Activated CD4-positive, alpha-beta memory T cell treated with anti-CD3 and anti-CD28 coated beads for 36 hours (primary cell): ENCODE measurements around the gene RBM18. TPM values are rescaled to one million over a fixed set of nuclear protein-coding genes. Genes with fewer than 3 reads are reported as not detected.

ENCODE experiments used
- CTCF ChIA-PET: fragments of 350-600 bp; sonication (Branson Sonifier 250); formaldehyde crosslinking; loops from one replicate; lab custom pipeline; 2021; ENCODE audit warnings: antibody characterized with exemption, inconsistent platforms; lab: Charles Lee
- POLR2A ChIA-PET: fragments of 350-600 bp; sonication (Branson Sonifier 250); formaldehyde crosslinking; loops from one replicate; lab custom pipeline; 2021; ENCODE audit warnings: antibody characterized with exemption; lab: Charles Lee
- DNase-seq: peaks from one replicate; pipeline ENCODE4 v3.0.0-alpha.2; 2020
- H3K27ac Mint-ChIP-seq: one replicate; pipeline ENCODE4 v1.8.0; 2021; ENCODE audit warnings: mixed read lengths
- H3K27me3 Mint-ChIP-seq: one replicate; pipeline ENCODE4 v1.8.0; 2021; ENCODE audit warnings: mixed read lengths
- H3K36me3 Mint-ChIP-seq: one replicate; pipeline ENCODE4 v1.8.0; 2021; ENCODE audit warnings: mixed read lengths
- H3K4me1 Mint-ChIP-seq: one replicate; pipeline ENCODE4 v1.8.0; 2021; ENCODE audit warnings: low read depth, mixed read lengths
- H3K4me3 Mint-ChIP-seq: one replicate; pipeline ENCODE4 v1.8.0; 2021; ENCODE audit warnings: mild to moderate bottlenecking, mixed read lengths
- H3K9me3 Mint-ChIP-seq: one replicate; pipeline ENCODE4 v1.8.0; 2021; ENCODE audit warnings: mixed read lengths
- intact Hi-C: fragments of 100-400 bp; cut with micrococcal nuclease; formaldehyde crosslinking; loops from one replicate; pipeline ENCODE4 v1.15.1; 2023
- total RNA-seq, 2 experiments: library from RNA; stranded (reverse); gene quantifications; one replicate each; pipeline ENCODE4 v1.2.3, GENCODE V29; 2021

Gene RBM18
- total RNA-seq, 2 experiments from 2014 or later, result 25.1 to 25.9 TPM

- H3K4me1 Mint-ChIP-seq, result peaks cover 3% of the 10 kb centered on the region
- CTCF ChIA-PET, result interaction anchor here (1.3 kb wide), 1 partner anchor 130 kb away, joined by 4 read pairs; no protein-coding TSS in a partner anchor
- no peaks in the 10 kb centered on the region for H3K9me3 Mint-ChIP-seq
- no peak for DNase-seq
- POLR2A ChIA-PET, result no interaction called here
- no peak overlapping the region for H3K27ac Mint-ChIP-seq
- H3K4me3 Mint-ChIP-seq, result no peak overlapping the region
- peaks cover 35% of the 10 kb centered on the region for H3K36me3 Mint-ChIP-seq
- intact Hi-C loops, result no loop called here
- no peaks in the 10 kb centered on the region for H3K27me3 Mint-ChIP-seq
These were observed 9.9 kb downstream of the RBM18 start for GRCh38 chr9:122254761-122255160.

DNA sequence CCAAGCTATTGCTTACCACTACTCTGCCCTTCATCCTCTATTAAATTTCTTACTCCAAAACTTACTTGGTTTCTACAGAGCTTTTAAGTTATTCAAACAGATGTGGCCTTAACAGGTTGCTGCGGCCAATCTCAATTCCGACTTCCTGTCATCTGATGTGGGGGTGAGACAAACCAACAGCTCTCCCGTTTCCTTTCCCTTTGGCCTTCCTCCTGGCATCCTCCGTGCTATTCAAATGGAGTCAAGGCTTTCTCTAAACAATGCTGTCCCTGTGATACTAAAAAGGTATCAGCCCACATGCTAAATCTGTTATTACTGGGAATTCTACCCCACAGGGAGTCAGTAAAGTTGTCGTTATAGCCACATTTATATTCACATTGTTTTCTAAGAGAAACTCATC, 11.8 kb downstream of the RBM18 start:
- POLR2A ChIA-PET, result interaction anchor here (1.6 kb wide), 1 partner anchor 12 kb away, joined by 4 read pairs; the partner anchor contains the start of genes MRRF and RBM18
- H3K4me3 Mint-ChIP-seq, result no peak overlapping the region
- no peaks in the 10 kb centered on the region for H3K9me3 Mint-ChIP-seq
- no peaks in the 10 kb centered on the region for H3K27me3 Mint-ChIP-seq
- H3K36me3 Mint-ChIP-seq, result peaks cover 31% of the 10 kb centered on the region
- peaks cover 3% of the 10 kb centered on the region for H3K4me1 Mint-ChIP-seq
- H3K27ac Mint-ChIP-seq, result no peak overlapping the region
- CTCF ChIA-PET, result no interaction called here
- intact Hi-C loops, result no loop called here
- DNase-seq, result no peak

DNA sequence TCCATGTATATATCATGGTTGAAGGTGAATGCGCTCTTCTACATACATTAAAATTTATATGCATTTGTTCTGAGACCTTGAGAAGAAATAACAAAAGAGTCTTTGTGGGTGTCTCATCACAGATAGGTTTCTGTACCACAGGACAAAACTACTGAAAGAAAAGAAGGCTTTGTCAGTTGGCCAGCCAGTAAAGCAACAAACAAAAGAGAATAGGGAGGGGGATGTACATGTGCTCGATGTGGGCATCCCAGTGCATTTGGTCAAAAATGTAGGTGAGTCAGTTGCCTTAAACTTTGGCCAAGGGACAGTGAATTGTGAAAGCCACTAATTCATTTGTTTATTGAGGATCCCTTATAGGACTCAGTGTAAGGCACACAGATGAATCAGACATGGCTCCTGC, 13.3 kb downstream of the RBM18 start:
- H3K27me3 Mint-ChIP-seq, result no peaks in the 10 kb centered on the region
- no peak overlapping the region for H3K4me3 Mint-ChIP-seq
- peaks cover 3% of the 10 kb centered on the region for H3K4me1 Mint-ChIP-seq
- POLR2A ChIA-PET, result no interaction called here
- no peak for DNase-seq
- CTCF ChIA-PET, result interaction anchor here (0.9 kb wide), 1 partner anchor 19 kb away, joined by 3 read pairs; no protein-coding TSS in a partner anchor
- no peak overlapping the region for H3K27ac Mint-ChIP-seq
- no peaks in the 10 kb centered on the region for H3K9me3 Mint-ChIP-seq
- peaks cover 33% of the 10 kb centered on the region for H3K36me3 Mint-ChIP-seq
- intact Hi-C loops, result no loop called here

- Mint-ChIP-seq H3K4me1 (no peaks in the 10 kb centered on the region), H3K4me3 (no peak overlapping the region), H3K27ac (no peak overlapping the region), H3K9me3 (no peaks in the 10 kb centered on the region), H3K36me3 (peaks cover 43% of the 10 kb centered on the region), H3K27me3 (no peaks in the 10 kb centered on the region)
- ChIA-PET CTCF (no interaction called here), POLR2A (no interaction called here)
- intact Hi-C loops, result no loop called here
- DNase-seq, result no peak
These were observed 16.2 kb downstream of the RBM18 start for GRCh38 chr9:122248448-122248865.

DNA sequence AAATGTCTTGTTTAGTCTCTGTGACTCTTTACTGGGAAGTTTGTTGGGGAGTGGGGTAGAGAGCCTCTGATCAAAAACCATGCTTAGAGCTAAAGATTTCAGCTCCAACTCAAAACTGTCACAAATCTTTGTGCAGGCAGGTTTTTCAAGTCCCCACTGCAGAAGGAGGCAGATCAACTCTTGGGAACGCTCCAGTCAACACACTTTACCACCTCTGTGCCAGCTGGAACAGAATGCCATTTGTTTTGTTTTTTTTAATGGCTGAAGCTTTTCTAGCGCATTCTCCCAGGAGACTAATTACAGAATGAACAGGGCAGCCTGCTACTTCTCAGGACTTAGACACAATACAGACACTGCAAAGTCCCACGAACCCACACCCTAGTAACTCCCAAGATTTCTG, 18.0 kb downstream of the RBM18 start:
- CTCF ChIA-PET, result interaction anchor here (2.0 kb wide), 1 partner anchor 122 kb away, joined by 6 read pairs; no protein-coding TSS in a partner anchor
- intact Hi-C loops, result no loop called here
- Mint-ChIP-seq H3K4me1 (no peaks in the 10 kb centered on the region), H3K36me3 (peaks cover 43% of the 10 kb centered on the region), H3K27ac (no peak overlapping the region), H3K4me3 (no peak overlapping the region), H3K27me3 (no peaks in the 10 kb centered on the region), H3K9me3 (no peaks in the 10 kb centered on the region)
- DNase-seq, result no peak
- POLR2A ChIA-PET, result no interaction called here

GRCh38 chr9:122244349-122244748, 20.3 kb downstream of the RBM18 start:
- no peak overlapping the region for H3K27ac Mint-ChIP-seq
- no peak overlapping the region for H3K4me3 Mint-ChIP-seq
- intact Hi-C loops, result no loop called here
- POLR2A ChIA-PET, result no interaction called here
- H3K36me3 Mint-ChIP-seq, result peaks cover 50% of the 10 kb centered on the region
- no peaks in the 10 kb centered on the region for H3K9me3 Mint-ChIP-seq
- no peaks in the 10 kb centered on the region for H3K4me1 Mint-ChIP-seq
- DNase-seq, result no peak
- CTCF ChIA-PET, result interaction anchor here (0.8 kb wide), 1 partner anchor 119 kb away, joined by 3 read pairs; no protein-coding TSS in a partner anchor
- no peaks in the 10 kb centered on the region for H3K27me3 Mint-ChIP-seq

DNA sequence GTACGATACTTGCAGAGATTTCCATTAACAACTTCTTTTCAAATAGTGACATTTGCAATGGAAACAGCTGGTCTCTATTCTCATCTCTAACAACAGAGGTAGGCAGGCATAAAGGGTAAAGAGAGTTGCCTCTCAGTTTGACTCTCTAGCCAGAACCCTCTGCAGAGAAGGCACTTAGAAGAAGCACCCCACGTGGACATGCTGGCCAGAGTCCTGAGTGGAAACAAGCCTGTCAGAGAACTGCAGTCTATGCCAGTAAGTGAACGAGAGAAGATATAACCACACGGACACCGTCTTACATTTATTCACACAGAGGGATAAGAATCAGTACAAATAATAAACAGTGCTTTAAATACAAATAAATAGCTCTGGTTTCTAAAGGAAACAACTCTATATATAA, 24.9 kb downstream of the RBM18 start:
- peaks cover 37% of the 10 kb centered on the region for H3K36me3 Mint-ChIP-seq
- H3K4me1 Mint-ChIP-seq, result no peaks in the 10 kb centered on the region
- H3K27ac Mint-ChIP-seq, result no peak overlapping the region
- no peak overlapping the region for H3K4me3 Mint-ChIP-seq
- no peaks in the 10 kb centered on the region for H3K9me3 Mint-ChIP-seq
- CTCF ChIA-PET, result interaction anchor here (0.5 kb wide), 1 partner anchor 52 kb away, joined by 3 read pairs; no protein-coding TSS in a partner anchor
- DNase-seq, result no peak
- no peaks in the 10 kb centered on the region for H3K27me3 Mint-ChIP-seq
- intact Hi-C loops, result no loop called here
- POLR2A ChIA-PET, result no interaction called here

GRCh38 chr9:122236681-122237080, 28.0 kb downstream of the RBM18 start:
- Mint-ChIP-seq H3K4me1 (no peaks in the 10 kb centered on the region), H3K4me3 (no peak overlapping the region), H3K9me3 (no peaks in the 10 kb centered on the region), H3K27me3 (peaks cover 1% of the 10 kb centered on the region), H3K36me3 (peaks cover 20% of the 10 kb centered on the region), H3K27ac (no peak overlapping the region)
- intact Hi-C loops, result no loop called here
- DNase-seq, result no peak
- CTCF ChIA-PET, result interaction anchor here (1.4 kb wide), 1 partner anchor 112 kb away, joined by 4 read pairs; no protein-coding TSS in a partner anchor
- POLR2A ChIA-PET, result no interaction called here

DNA sequence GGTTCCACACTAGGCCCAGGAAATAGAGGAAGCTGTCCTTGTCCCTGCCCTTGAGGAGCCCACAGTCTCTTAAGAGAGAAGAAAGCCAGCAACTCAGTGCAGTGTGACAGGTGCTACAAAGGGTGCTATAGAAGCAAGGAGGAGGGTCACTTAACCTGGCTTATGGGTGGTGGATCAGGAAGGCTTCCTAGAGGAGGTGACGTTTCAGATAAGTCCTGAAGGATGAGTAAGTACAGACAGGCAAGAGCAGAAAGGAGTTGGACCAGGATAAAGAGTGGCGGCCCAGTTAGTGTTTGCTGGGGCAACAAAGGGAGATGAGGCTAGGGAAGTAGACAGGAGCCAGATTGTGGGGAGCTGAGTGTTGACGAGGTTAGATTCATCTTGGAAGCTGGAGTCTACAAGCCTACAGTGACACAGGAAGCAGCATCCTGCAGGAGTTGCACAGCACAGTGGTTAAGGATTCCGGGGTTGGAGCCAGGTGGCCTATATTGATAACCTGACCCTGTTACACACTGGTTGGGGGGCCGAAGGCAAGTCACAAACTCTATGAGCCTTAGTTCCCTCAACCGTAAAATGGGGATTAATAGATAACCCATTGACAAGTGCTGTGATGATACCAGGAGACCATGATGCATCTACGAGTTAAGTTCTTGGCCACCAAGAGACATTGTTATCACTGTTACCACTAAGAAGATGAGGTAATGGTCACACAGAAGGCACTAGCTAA, 30.5 kb downstream of the RBM18 start:
- Mint-ChIP-seq H3K4me1 (no peaks in the 10 kb centered on the region), H3K36me3 (peaks cover 4% of the 10 kb centered on the region), H3K27ac (no peak overlapping the region), H3K9me3 (no peaks in the 10 kb centered on the region), H3K27me3 (peaks cover 1% of the 10 kb centered on the region), H3K4me3 (no peak overlapping the region)
- DNase-seq, result no peak
- ChIA-PET POLR2A (no interaction called here), CTCF (no interaction called here)
- intact Hi-C loops, result no loop called here

DNA sequence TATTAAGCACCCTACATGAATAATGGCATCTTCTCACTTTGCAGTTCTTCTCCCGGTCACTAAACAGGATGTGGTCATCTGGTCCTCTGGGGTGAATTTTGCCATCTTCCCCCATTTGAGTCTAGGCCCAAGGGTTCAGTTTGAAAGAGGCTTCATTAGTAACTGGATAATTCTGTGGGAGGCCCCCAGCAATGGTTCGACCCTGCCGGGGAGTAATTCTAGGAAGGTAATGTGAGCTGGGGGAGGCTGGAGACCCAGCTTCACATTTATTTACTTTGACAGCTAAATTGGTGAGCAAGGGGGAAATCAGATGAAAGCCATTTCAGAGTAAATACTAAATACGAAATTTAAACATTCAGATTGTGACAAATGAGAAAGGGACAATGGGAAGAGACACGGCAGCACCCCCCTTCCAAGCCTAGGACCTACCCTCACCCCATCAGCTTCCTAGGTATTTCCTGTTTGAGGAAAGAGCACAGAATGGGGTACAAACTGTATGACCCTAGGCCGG, 31.8 kb downstream of the RBM18 start:
- Mint-ChIP-seq H3K27me3 (peaks cover 3% of the 10 kb centered on the region), H3K36me3 (no peaks in the 10 kb centered on the region), H3K4me1 (peaks cover 2% of the 10 kb centered on the region), H3K4me3 (no peak overlapping the region), H3K27ac (no peak overlapping the region), H3K9me3 (no peaks in the 10 kb centered on the region)
- intact Hi-C loops, result no loop called here
- ChIA-PET POLR2A (no interaction called here), CTCF (no interaction called here)
- DNase-seq, result no peak

DNA sequence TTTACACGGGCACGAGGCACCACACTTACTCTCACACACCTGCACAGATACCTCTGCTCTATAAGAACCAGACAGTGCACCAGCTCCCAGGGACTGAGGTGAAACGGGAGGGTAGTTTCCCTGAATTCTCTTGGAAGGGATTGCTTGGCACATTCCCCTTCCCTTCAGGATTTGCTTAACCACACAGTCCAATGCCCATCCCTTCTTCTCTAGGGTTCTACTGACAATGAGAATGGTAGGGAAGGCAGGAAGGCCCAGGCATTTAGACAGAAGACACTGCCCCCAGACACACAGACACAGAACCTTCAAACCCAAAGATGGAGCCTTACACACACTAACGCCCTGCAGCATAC, 35.2 kb downstream of the RBM18 start:
- H3K36me3 Mint-ChIP-seq, result no peaks in the 10 kb centered on the region
- peaks cover 10% of the 10 kb centered on the region for H3K4me1 Mint-ChIP-seq
- H3K27ac Mint-ChIP-seq, result no peak overlapping the region
- ChIA-PET CTCF (no interaction called here), POLR2A (no interaction called here)
- DNase-seq, result no peak
- no peak overlapping the region for H3K4me3 Mint-ChIP-seq
- H3K27me3 Mint-ChIP-seq, result peaks cover 30% of the 10 kb centered on the region
- intact Hi-C loops, result no loop called here
- no peaks in the 10 kb centered on the region for H3K9me3 Mint-ChIP-seq

GRCh38 chr9:122228568-122229484, 35.8 kb downstream of the RBM18 start, which contains the start of gene LHX6:
LHX6 (minus strand) TSS chr9:122228957; CDS start chr9:122228740, 217 bp downstream.
- Mint-ChIP-seq H3K27me3 (peaks cover 35% of the 10 kb centered on the region), H3K4me1 (peaks cover 10% of the 10 kb centered on the region), H3K27ac (no peak within 1 kb of the TSS), H3K36me3 (no peaks in the 10 kb centered on the region), H3K9me3 (no peaks in the 10 kb centered on the region), H3K4me3 (peak within 1 kb of the TSS; percentile 30)
- DNase-seq, result no peak
- POLR2A ChIA-PET, result no interaction called here
- intact Hi-C loops, result no loop called here
- CTCF ChIA-PET, result interaction anchor here (0.6 kb wide), 1 partner anchor 247 kb away, joined by 3 read pairs; no protein-coding TSS in a partner anchor
